ENCODE results near the gene ADAMTS2.

- no peak for TF ChIP-seq POLR2AphosphoS5 (IDR thresholded peaks at IDR 0.05; ENCODE audit: borderline replicate concordance, low read depth, low read length)
- no peak for TF ChIP-seq EZH2 (IDR thresholded peaks at IDR 0.05)
- TF ChIP-seq FOXP2 (optimal IDR thresholded peaks at IDR 0.05; ENCODE audit: control extremely low read depth, extremely low read length, insufficient read depth): no peak
These were observed 30.6 kb upstream of the ADAMTS2 start for GRCh38 chr5:179375831-179376365.
